Kidney epithelial cell (primary cell): ENCODE measurements around the gene INSC. TPM values are rescaled to one million over a fixed set of nuclear protein-coding genes. Genes with fewer than 3 reads are reported as not detected.

Source experiments
- DNase-seq: peaks from one replicate; pipeline ENCODE4 v3.0.0-alpha.2; 2010; ENCODE audit warnings: low read depth
- H3K27me3 ChIP-seq: 2 replicates; pipeline ENCODE4 v1.6.0; 2011; ENCODE audit warnings: low read length; ENCODE audit not compliant: control insufficient read depth, insufficient read depth
- H3K36me3 ChIP-seq: 2 replicates; pipeline ENCODE4 v1.5.1; 2011; ENCODE audit warnings: low read length; ENCODE audit not compliant: control insufficient read depth, insufficient read depth
- H3K4me3 ChIP-seq: 2 replicates; pipeline ENCODE4 v1.5.1; 2011; ENCODE audit warnings: low read depth, mild to moderate bottlenecking, control low read depth, low read length
- CTCF ChIP-seq: IDR thresholded peaks from 2 replicates; pipeline ENCODE4 v1.5.1; 2011; ENCODE audit warnings: mild to moderate bottlenecking, moderate library complexity, low read length, control low read depth, inconsistent platforms; ENCODE audit not compliant: insufficient read depth, poor library complexity, severe bottlenecking
- total RNA-seq: library from RNA; depleted of rRNA; stranded (reverse); fragments of >200 nt; gene quantifications from 2 replicates; pipeline ENCODE4 v1.2.3, GENCODE V29; 2015

INSC gene
- total RNA-seq, 1 donor from 2014 or later: 0.33 TPM

- DNase-seq: no peak
- H3K36me3 ChIP-seq: no peaks in the 10 kb centered on the region
- H3K4me3 ChIP-seq: no peak overlapping the region
- TF ChIP-seq CTCF: no peak
- no peaks in the 10 kb centered on the region for H3K27me3 ChIP-seq
Measured at GRCh38 chr11:15199693-15200092, 85.0 kb downstream of the INSC start.

- no peaks in the 10 kb centered on the region for H3K36me3 ChIP-seq
- no peak for TF ChIP-seq CTCF
- no peaks in the 10 kb centered on the region for H3K27me3 ChIP-seq
- no peak for DNase-seq
- H3K4me3 ChIP-seq: no peak overlapping the region
Measured at GRCh38 chr11:15200696-15201095, 86.0 kb downstream of the INSC start.

GRCh38 chr11:15201586-15201985 is 86.9 kb downstream of the INSC start:
- no peak for DNase-seq
- H3K36me3 ChIP-seq: no peaks in the 10 kb centered on the region
- no peaks in the 10 kb centered on the region for H3K27me3 ChIP-seq
- H3K4me3 ChIP-seq: no peak overlapping the region
- no peak for TF ChIP-seq CTCF

DNA sequence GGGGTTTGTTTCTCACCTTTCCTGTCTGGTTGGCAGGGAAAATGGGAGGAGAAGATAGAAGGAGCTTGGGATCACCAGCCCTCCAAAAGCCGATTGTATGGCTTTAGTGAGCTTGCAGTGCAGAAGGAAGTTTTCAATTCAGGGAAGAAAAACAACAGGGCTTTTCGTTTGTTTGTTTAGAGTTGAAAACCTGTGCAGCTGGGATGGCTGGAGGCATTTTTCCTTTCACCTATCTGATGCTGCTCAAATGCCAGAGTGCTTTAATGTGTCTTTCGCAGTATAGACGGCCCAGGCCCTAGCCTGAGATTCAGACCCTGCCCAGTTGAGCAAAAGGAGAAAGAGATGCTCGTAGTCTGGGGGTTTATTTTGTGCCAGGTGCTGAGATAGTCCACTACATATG is 87.9 kb downstream of the INSC start:
- no peak for TF ChIP-seq CTCF
- H3K36me3 ChIP-seq: no peaks in the 10 kb centered on the region
- no peak overlapping the region for H3K4me3 ChIP-seq
- no peak for DNase-seq
- no peaks in the 10 kb centered on the region for H3K27me3 ChIP-seq

DNA sequence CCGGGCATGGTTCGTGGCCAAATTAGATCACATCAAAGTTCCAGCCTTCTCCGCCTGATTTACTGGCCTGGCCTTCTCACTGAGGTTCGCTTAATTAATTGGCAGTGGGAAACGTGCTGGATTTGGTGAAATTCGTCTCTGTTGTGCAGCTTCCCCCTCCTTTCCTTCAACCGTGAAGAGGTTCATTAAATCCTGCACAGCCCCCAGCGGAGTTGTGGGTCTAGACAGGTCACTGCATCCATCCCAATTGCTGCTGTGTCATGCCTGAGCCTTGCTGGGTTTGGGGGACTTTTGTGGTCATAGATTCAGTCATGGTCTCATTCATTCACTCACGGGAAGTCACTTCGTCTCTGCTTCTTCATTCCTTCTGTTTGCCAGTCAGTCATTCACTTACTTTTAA is 90.0 kb downstream of the INSC start:
- no peak for DNase-seq
- Histone ChIP-seq H3K36me3 (no peaks in the 10 kb centered on the region), H3K4me3 (no peak overlapping the region), H3K27me3 (no peaks in the 10 kb centered on the region)
- TF ChIP-seq CTCF: no peak

DNA sequence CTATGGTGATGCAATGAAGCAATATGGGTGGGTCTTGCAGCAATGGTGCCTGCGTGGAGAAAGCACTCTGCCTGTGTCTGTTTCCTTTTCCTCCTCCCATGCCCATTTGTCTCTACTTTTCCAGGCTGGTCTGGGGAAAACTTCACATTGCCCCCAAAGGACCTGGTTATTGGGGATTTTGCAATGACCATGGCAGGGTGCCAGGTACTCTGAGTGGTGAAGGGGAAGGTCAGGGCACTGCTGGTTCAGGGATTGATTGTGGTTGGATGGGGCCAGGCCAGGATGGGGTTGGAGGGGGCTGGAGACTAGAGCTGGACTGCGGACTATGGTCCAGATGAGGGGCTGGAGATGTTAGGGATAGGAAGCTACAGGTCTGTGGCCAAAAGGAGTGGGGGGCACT is 92.1 kb downstream of the INSC start:
- no peak for TF ChIP-seq CTCF

More for the DNA sequence above, 92.1 kb downstream of the INSC start:
- Histone ChIP-seq H3K36me3 (no peaks in the 10 kb centered on the region), H3K27me3 (no peaks in the 10 kb centered on the region), H3K4me3 (no peak overlapping the region)
- DNase-seq: no peak
